ENCODE results near the gene GTPBP8.

The GTPBP8 gene

DNA sequence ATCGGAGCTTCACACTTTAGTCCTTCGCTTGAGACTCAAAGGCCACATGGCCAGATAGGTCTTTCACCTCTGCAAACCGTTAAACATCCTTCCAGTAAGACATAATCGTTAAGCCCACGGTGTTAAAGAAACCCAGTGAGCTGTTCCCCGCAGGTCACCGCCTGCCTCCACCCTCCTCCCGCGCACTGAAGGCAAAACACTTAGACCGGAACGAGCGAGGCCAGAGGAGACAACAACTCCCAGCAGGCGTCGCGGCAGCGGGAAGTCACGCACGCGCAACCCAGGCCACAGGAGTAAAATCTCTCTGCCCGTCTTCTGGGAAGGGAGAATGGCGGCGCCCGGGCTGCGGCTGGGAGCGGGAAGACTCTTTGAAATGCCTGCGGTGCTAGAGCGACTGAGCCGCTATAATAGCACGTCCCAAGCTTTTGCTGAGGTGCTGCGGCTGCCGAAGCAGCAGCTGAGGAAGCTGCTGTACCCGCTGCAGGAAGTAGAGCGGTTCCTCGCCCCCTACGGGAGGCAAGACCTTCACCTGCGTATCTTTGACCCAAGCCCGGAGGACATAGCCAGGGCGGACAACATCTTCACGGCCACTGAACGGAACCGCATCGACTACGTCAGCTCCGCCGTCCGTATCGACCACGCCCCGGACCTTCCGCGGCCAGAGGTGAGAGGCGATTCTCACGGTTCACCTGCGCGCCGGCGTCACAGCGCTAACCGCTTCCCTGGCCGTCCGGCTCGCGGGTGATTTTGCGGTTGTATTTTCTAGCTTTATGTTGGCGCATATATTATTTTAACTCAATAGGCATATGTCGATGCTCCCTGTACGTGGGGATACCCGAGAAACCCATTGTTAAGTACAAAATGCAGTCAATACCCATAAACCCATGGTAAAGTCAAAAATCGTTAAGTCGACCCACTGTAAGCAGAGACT is at the start of gene GTPBP8:
GTPBP8 (plus strand) TSS at position 313 of the 931 bp plus-strand sequence; CDS start at position 329, 16 bp downstream.
- TF ChIP-seq, protein P1, sequence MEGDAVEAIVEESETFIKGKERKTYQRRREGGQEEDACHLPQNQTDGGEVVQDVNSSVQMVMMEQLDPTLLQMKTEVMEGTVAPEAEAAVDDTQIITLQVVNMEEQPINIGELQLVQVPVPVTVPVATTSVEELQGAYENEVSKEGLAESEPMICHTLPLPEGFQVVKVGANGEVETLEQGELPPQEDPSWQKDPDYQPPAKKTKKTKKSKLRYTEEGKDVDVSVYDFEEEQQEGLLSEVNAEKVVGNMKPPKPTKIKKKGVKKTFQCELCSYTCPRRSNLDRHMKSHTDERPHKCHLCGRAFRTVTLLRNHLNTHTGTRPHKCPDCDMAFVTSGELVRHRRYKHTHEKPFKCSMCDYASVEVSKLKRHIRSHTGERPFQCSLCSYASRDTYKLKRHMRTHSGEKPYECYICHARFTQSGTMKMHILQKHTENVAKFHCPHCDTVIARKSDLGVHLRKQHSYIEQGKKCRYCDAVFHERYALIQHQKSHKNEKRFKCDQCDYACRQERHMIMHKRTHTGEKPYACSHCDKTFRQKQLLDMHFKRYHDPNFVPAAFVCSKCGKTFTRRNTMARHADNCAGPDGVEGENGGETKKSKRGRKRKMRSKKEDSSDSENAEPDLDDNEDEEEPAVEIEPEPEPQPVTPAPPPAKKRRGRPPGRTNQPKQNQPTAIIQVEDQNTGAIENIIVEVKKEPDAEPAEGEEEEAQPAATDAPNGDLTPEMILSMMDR (IDR thresholded peaks at IDR 0.05), result no peak

DNA sequence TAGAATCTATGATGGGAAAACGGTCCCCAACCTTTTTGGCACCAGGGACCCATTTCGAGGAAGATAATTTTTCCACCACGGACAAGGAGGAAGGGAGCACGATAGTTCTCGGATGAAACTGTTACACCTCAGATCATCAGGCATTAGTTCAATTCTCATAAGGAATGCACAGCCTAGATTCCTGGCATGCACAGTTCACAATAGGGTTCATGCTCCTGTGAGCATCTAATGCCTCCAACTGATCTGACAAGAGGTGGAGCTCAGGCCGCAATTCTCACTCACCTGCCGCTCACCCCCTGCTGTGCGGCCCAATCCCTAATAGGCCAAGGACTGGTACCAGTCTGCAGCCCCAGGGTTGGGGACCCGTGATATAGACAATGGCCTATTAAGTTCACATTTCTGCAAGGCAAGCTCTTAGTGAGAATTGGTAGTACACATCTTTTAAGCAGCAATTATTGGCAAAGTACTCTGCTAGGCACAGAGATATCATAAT is 42.4 kb upstream of the GTPBP8 start:
- TF ChIP-seq, protein P1 (IDR thresholded peaks at IDR 0.05), result no peak

- TF ChIP-seq, protein P1 (IDR thresholded peaks at IDR 0.05), result no peak
Measured at GRCh38 chr3:112956351-112956750, 34.4 kb upstream of the GTPBP8 start.

DNA sequence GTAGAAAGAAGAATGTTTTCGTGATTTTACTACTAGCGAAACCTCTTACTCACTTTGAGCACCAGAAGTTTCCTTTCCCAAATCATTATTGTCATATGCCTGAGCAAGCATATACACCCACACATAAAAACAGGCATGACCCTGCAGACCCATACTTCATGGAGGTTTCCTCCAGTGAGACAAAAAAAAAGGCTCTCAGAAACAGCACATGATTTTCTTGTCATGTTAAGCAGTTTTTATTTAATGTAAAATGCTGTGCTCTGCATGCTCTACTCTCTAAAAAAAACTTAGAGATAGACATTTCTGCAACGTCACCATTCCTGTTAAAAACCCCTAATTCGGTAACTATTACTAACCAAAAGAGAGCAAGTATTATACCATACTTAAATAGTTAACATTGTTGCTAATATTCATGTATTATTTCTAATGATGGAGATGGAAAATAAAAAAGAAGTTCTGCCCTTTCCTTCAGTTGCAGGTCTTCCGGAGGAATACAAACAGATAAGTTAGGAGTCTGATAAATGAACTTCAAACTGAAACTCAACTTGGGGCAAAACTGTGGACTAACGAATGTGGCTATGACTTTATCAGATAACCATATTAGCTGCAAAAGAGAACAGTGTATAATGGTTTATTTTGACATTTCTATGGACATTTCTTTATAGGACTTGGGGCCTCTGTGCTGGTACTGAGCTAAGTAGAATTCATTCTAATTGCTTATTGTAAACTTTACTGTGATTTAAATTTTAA is 31.8 kb upstream of the GTPBP8 start:
- TF ChIP-seq, protein P1 (IDR thresholded peaks at IDR 0.05), result no peak

GRCh38 chr3:112963683-112964082 is 27.1 kb upstream of the GTPBP8 start:
- TF ChIP-seq, protein P1 (IDR thresholded peaks at IDR 0.05), result no peak

DNA sequence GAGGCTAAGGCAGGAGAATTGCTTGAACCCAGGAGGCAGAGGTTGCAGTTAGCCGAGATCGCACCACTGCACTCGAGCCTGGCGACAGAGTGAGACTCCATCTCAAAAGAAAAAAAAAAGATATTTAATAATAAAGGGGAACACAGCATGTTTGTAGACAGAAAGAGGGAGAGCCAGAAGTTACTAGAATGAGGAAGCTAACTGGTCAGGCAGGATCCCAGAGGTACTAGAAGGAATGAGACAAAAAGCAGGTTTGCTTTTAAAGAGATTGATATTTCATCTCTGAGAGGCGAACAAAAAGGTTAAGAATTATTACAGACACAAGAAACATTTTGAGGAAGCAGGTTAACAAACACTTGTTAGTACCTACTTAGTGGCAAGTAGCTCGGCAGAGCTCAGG is 25.1 kb upstream of the GTPBP8 start:
- TF ChIP-seq, protein P1 (IDR thresholded peaks at IDR 0.05), result no peak

- TF ChIP-seq, protein P1 (IDR thresholded peaks at IDR 0.05), result no peak
Measured at GRCh38 chr3:112966633-112967032, 24.2 kb upstream of the GTPBP8 start.

Data from LNCAP (cell line).